Nephron progenitor cell (in vitro differentiated cells): ENCODE measurements around the gene TMF1.

Experiments used
- DNase-seq: peaks from one replicate; pipeline ENCODE4 v3.0.0; 2021
- H3K27ac Mint-ChIP-seq: 2 replicates; pipeline ENCODE4 v1.8.0; 2021; ENCODE audit warnings: mild to moderate bottlenecking, moderate library complexity, mixed read lengths
- H3K27me3 Mint-ChIP-seq: 2 replicates; pipeline ENCODE4 v1.8.0; 2021; ENCODE audit warnings: mild to moderate bottlenecking, low read depth, mixed read lengths; ENCODE audit not compliant: poor library complexity
- H3K36me3 Mint-ChIP-seq: 2 replicates; pipeline ENCODE4 v1.8.0; 2021; ENCODE audit warnings: low read depth, mixed read lengths
- H3K4me1 Mint-ChIP-seq: 2 replicates; pipeline ENCODE4 v1.8.0; 2021; ENCODE audit warnings: mixed read lengths
- H3K4me3 Mint-ChIP-seq: 2 replicates; pipeline ENCODE4 v1.8.0; 2021; ENCODE audit warnings: mild to moderate bottlenecking, moderate library complexity, mixed read lengths
- H3K9me3 Mint-ChIP-seq: 2 replicates; pipeline ENCODE4 v1.8.0; 2021; ENCODE audit warnings: mild to moderate bottlenecking, moderate library complexity, mixed read lengths
- TF ChIP-seq, protein P1 (sequence below): fragments of 200-600 bp; sonication (generic); IDR thresholded peaks from 2 replicates; pipeline ENCODE4 v1.5.0; 2021; ENCODE audit warnings: antibody characterized with exemption

Gene TMF1

DNA sequence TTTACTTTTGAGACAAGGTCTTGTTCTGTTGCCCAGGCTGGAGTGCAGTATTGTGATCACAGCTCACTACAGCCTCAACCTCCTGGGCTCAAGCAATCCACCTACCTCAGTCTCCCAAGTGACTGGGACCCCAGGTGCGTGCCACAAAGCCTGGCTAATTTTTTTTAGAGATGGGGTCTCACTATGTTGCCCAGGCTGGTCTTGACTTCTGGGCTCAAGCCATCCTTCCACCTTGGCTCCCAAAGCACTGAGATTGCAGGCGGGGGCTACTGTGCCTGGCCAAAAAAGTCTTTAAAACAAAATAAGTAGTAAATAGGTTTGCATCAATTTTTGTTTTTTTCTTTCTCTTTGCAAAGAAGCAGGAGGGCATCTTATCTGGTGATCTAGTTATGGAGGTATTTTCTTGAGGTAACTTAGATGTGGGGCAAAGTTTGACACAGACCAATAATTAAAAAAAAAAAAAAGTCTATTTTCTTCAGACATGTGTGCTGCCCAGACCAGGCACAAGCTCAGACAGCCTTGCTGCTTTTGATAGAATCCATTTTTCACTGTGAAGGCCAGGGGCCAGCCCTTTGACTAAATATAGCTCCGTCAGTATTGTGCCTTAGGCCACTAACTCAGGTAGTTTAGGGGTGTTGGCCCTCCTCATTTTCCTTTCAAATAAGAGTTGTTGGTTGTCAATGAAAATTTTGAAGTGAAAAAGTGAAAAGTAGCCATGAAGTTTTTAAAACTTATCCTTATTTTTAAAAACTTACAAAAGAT lies 35.1 kb upstream of the TMF1 start:
- H3K27me3 Mint-ChIP-seq: peaks cover 2% of the 10 kb centered on the region
- H3K4me3 Mint-ChIP-seq: no peak overlapping the region
- TF ChIP-seq, protein P1, sequence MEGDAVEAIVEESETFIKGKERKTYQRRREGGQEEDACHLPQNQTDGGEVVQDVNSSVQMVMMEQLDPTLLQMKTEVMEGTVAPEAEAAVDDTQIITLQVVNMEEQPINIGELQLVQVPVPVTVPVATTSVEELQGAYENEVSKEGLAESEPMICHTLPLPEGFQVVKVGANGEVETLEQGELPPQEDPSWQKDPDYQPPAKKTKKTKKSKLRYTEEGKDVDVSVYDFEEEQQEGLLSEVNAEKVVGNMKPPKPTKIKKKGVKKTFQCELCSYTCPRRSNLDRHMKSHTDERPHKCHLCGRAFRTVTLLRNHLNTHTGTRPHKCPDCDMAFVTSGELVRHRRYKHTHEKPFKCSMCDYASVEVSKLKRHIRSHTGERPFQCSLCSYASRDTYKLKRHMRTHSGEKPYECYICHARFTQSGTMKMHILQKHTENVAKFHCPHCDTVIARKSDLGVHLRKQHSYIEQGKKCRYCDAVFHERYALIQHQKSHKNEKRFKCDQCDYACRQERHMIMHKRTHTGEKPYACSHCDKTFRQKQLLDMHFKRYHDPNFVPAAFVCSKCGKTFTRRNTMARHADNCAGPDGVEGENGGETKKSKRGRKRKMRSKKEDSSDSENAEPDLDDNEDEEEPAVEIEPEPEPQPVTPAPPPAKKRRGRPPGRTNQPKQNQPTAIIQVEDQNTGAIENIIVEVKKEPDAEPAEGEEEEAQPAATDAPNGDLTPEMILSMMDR: no peak
- H3K9me3 Mint-ChIP-seq: no peaks in the 10 kb centered on the region
- peaks cover 67% of the 10 kb centered on the region for H3K4me1 Mint-ChIP-seq
- DNase-seq: no peak
- H3K27ac Mint-ChIP-seq: no peak overlapping the region
- peaks cover 14% of the 10 kb centered on the region for H3K36me3 Mint-ChIP-seq

DNA sequence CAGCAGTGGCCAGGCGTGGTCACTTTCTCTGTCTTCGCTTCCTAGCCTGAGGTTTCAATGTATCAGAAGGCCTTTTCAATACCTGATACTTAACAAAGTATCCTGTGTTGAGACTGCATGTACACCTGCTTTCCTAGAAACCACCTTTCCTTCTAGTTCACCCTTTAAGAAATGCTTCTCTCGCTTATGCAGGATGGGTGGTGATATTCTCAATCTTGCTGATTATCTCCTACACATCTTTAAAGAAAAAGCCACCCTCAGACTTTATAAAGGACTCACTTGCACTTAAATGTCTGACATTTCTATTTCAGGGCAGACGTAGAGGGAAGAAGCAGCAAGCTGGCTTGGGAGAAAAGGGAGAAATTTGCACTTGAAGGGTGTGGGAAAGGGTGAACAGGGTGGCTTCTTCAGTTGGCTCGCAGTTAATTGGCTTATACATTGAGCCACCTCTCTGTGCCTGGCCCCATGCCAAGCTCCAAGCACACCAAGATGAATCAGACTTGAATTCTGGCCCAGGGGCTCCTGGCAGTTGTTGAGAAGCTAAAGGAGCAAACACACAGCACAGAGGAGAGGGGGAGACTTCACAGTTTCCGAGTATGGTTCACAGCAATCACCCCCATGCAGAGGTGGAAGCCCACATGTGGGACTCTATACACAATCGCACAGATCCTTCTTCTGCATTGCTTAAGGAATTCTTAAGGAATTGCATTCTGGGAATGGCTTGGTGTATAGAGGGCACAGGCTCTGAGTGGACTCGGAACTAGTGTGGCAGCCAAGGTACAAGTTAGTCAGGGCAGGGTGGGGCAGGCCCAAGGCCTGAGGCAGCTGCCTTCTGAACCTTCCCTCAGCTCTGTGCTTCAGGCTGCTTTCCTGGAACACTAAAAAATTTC lies 33.9 kb upstream of the TMF1 start:
- DNase-seq: no peak
- Mint-ChIP-seq H3K4me1 (peaks cover 68% of the 10 kb centered on the region), H3K36me3 (peaks cover 14% of the 10 kb centered on the region), H3K4me3 (peak overlapping the region; percentile 95), H3K27ac (peak overlapping the region; percentile 17), H3K27me3 (peaks cover 2% of the 10 kb centered on the region), H3K9me3 (no peaks in the 10 kb centered on the region)
- TF ChIP-seq, protein P1: no peak

DNA sequence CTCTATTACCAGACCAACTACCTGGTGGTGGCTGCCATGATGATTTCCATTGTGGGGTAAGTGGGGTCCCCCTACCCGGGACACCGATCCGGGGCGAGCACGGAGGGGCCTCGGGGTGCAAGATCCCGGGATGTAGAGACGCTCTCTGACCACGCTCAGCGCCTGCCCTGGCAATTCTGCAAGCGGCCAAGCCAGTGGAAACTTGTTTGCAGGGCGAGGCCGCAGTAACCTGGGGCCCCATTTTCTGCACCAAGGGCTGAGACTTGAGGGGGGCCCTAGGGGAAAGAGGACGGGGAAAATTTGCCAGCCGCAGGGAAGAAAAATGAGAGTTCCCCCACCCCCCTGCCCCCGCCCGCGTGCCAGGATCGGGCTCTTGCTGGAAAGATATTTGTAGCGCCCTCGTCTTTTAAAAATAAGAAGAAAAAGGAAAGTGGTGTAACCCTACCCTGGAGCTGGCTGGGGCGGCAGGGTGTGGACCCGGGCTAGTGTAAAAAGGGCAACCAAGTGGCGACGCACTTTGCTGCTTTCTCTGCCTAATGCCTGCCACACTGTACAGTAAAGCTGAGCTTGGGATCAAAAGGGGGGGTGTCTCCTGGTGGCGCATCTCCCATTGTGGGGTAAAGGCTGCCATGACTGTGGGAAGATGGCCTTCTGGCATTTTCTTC lies 33.2 kb upstream of the TMF1 start:
- H3K4me3 Mint-ChIP-seq: peak overlapping the region; percentile 95
- H3K27me3 Mint-ChIP-seq: peaks cover 2% of the 10 kb centered on the region
- peaks cover 10% of the 10 kb centered on the region for H3K36me3 Mint-ChIP-seq
- no peak overlapping the region for H3K27ac Mint-ChIP-seq
- no peaks in the 10 kb centered on the region for H3K9me3 Mint-ChIP-seq
- TF ChIP-seq, protein P1: no peak
- peaks cover 70% of the 10 kb centered on the region for H3K4me1 Mint-ChIP-seq
- DNase-seq: peak; percentile 28

DNA sequence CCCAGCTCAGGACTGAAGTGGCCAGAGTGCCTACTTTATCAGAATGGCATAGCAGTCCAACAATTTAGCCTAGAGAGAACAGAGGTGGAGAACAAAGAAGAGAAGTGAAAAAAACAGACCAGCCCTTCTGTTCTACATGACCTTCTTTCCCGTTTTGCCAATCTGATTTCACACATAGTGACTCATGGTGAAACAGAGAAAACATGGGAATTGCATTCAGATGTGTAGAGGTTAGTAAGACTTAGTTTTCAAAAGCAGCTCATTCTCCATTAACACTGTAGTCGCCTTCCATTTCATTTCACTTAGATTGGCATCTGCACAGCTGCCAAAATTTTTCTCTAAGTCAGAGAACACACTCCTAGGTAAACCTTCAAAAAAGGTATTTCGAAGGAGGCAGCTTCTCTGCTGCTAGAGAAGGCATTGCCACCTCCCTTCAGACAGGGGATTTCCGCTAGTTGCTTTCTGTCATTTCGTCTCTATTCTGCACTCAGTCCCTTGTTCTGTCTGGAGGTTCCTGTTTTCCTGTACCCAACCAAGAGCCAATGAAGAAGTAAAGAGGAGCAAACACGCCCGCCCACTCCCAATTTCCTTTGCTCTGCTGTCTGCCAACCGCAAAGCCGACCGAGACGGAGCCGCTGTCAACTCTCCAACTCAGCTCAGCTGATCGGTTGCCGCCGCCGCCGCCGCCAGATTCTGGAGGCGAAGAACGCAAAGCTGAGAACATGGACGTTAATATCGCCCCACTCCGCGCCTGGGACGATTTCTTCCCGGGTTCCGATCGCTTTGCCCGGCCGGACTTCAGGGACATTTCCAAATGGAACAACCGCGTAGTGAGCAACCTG lies 32.4 kb upstream of the TMF1 start, which contains the start of gene ARL6IP5:
Gene ARL6IP5 (plus strand): TSS at position 612 of the 842 bp plus-strand sequence. CDS start 111 bp downstream, at position 723.
- TF ChIP-seq, protein P1: no peak
- H3K27me3 Mint-ChIP-seq: peaks cover 2% of the 10 kb centered on the region
- H3K9me3 Mint-ChIP-seq: no peaks in the 10 kb centered on the region
- H3K36me3 Mint-ChIP-seq: peaks cover 5% of the 10 kb centered on the region
- H3K27ac Mint-ChIP-seq: no peak within 1 kb of the TSS
- H3K4me3 Mint-ChIP-seq: peak within 1 kb of the TSS; percentile 95
- H3K4me1 Mint-ChIP-seq: peaks cover 64% of the 10 kb centered on the region
- peak; percentile 89 for DNase-seq

DNA sequence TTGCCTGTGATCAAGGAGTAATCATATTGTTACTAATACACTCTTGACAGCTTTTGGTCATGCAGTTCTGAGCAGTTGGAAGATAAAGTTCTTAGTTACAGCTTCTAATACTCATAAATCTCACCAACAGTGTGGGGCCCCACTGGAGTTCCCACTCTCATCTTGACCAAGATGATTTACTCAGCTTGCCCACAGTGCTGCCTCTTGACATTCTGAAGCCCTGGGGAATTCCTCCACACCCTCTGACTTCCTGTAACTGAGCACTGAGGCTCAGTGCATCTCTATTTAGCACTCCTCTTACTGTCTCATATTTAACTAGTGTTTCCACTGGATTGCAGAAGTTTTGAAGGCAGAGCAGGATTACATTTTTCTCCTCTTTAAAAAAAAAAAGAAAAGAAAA lies 30.7 kb upstream of the TMF1 start:
- peak overlapping the region; percentile 53 for H3K4me3 Mint-ChIP-seq
- peaks cover 71% of the 10 kb centered on the region for H3K4me1 Mint-ChIP-seq
- TF ChIP-seq, protein P1: no peak
- peaks cover 2% of the 10 kb centered on the region for H3K27me3 Mint-ChIP-seq
- peaks cover 3% of the 10 kb centered on the region for H3K36me3 Mint-ChIP-seq
- no peaks in the 10 kb centered on the region for H3K9me3 Mint-ChIP-seq
- peak overlapping the region; percentile 52 for H3K27ac Mint-ChIP-seq
- DNase-seq: peak; percentile 43
